ENCODE measurements around the gene KANSL1.
"Not testable (repeated sequence)": the region's sequence is repeated elsewhere in the genome, so short reads cannot be mapped to it uniquely, and the experiment has no call there.

KANSL1 gene

DNA sequence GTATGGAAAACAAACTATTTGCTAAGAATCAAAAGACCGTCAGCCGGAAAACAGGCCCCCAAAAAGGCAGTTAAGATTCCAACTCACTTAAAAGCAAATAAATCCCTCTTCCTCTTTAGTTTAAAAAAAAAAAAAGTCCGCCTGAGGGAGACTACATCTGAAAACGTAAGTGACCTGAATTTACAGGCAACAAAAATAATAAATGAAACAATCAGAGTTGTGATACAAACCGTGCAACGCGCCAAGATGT, 1.1 kb downstream of the KANSL1 start:
- DNase-seq (ENCODE audit: low read depth): no peak

DNA sequence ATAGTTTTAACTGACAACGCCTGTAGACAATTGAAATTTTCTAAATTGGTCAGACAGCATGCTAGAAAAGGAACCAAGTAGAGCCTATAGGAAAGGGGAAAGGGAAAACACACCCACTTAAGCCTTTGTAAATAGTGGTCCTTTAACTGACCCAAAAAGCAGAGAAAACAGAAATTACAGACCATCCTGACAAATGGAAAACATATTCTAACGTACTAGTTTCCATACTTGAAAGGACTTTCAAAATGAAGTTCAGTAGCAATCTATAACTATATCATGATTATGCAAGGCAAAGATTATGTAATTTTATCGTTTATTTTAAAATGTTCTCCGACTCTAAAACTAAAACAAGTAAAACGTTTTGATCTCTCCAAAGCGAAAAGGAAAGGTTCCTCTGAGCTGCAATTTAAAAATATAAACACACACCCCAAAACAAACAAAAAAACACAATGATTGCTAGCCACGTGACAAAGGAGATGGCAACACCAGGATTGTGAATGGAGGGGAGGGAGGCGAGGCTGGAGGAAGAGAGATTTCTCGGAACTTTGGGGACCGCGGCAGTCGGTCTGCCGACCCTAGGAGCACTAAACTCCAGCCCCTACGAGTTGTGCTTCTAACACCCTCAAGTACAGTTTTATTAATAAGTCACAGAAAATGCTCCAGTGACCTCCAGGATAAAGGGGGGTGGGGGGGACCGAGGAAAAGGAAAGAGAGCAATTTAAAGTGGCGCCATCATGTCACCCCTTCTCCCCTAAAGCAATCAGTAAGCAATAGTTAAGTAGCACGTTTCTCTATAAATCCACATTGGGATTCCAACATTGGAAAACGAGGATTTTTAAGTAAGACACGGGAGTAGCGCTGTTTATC, 1.7 kb downstream of the KANSL1 start:
- no peak for DNase-seq (ENCODE audit: low read depth)

DNA sequence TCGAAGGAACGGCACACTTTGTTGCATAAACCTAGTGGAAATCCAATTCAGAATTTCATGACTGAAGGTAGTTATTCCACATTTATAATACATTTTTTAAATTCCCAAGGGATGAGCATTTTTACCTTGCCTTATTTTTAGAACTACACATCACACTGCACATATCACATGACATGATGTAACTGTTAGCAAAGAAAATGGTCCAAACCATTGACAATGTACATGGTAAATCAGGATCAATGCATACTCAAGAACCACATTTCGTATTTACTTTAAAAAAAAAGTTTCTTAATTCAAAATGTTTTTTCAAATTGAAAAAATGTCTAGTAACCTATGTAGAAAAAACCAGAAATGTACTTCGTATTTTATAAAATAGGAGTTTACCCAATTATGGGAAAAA, 2.5 kb downstream of the KANSL1 start:
- no peak for DNase-seq (ENCODE audit: low read depth)

DNA sequence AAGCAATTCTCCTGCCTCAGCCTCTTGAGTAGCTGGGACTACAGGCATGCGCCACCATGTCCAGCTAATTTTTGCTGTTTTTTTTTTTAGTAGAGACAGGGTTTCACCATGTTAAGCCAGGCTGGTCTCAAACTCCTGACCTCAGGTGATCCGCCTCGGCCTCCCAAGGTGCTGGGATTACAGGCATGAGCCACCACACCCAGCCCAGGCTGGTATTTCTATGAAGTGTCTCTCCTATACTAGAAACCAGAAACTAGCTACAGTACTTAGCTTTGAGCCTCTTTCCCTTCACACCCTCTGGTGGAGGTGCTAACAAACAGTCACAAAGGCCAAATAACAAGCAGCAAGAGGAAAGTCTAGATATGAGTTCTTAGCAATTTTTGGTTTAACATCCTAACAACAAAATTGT, 6.4 kb downstream of the KANSL1 start:
- not testable (repeated sequence) for DNase-seq (ENCODE audit: low read depth)

DNA sequence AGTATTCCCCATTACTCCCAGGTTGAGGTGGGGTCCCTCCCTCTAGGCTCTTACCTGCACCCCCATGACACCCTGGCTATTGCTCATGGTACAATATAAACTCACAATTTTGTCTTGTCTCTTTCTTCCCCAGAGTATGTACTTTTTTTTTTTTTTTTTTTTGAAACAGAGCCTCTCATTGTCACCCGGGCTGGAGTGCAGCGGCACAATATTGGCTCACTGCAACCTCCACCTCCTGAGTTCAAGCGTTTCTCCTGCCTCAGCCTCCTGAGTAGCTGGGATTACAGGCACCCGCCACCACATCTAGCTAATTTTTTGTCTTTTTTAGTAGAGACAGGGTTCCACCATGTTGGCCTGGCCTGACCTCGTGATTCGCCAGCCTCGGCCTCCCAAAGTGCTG, 8.5 kb downstream of the KANSL1 start:
- no peak for DNase-seq (ENCODE audit: low read depth)

DNA sequence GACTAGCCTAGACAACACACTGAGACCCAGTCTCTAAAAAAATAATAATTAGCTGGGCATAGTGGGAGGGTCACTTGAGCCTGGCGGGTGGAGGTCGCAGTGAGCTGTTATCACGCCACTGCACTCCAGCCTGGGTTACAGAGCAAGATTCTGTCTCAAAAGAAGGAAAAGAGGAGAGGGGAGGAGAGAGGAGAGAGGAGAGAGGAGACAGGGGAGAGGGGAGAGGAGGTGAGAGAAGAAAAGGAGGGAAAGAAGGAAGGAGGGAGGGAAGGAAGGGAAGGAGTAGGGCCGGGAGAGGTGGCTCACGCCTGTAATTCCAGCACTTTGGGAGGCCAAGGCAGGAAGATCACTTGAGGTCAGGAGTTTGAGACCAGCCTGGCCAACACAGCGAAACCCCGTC, 9.8 kb downstream of the KANSL1 start:
- DNase-seq (ENCODE audit: low read depth): not testable (repeated sequence)

DNA sequence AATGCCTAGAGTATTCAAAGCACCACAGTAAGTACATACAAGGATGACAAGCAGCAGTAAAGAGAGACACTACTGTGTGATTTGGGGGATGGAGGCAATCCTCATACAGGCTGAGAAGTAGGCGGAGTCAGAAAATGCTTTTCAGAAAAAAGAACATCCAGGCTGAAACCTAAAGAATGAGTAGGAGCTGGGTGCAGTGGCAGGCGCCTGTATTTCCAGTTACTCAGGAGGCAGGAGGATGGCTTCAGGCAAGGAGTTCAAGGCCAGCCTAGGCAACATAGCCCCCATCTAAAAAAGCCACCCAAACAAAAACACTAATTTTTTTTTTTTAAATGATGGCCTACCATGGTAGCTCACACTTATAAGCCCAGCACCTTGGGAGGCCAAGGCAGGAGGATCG, 10.3 kb downstream of the KANSL1 start:
- DNase-seq (ENCODE audit: low read depth): no peak

DNA sequence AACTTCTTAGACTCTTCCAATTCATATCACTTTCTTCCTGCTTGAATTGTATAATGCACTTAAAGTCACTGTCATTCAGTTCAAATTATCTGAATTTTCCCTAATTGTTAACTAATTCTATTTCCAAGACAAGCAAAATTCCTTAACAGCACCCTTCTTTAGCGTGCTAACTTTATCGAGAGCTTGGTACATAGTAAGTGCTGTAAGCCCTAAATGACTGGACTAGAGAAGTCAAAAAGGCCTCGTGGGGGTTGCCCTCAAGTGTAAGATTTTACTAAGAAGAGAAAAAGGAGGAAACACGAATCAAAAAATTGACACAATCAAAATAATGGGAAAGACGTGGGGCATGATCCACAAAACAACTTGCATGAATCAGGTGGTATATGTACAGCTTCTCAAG, 11.3 kb downstream of the KANSL1 start:
- DNase-seq (ENCODE audit: low read depth): no peak

DNA sequence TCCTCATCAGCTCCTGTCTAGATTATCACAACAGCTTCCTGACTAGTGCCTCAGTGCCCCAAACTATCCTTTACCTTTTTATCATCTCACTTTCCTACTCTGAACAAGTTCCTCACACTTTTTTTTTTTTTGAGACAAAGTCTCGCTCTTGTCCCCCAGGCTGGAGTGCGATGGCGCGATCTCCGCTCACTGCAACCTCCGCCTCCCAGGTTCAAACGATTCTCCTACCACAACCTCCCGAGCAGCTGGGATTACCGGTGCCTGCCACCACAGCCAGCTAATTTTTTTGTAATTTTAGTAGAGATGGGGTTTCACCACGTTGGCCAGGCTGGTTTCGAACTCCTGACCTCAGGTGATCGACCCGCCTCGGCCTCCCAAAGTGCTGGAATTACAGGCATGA, 11.9 kb downstream of the KANSL1 start:
- not testable (repeated sequence) for DNase-seq (ENCODE audit: low read depth)

DNA sequence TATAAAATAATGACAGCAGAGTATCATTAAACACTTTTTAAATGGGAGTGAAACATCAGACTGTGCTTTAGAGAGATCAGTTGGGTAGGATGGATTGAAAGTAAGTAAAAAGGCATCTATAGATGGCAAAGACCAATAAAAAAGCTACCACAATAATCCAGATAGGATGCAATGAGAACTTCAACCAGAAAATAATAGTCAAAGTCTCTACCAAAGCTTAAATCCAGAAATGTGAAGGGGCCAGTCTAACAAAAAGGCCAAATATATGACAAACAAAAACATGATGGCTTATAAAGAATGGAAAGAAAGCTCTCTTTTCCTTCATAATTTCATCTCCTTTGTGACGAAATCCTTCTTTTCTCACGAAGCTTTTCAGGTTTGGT, 12.3 kb downstream of the KANSL1 start:
- no peak for DNase-seq (ENCODE audit: low read depth)

DNA sequence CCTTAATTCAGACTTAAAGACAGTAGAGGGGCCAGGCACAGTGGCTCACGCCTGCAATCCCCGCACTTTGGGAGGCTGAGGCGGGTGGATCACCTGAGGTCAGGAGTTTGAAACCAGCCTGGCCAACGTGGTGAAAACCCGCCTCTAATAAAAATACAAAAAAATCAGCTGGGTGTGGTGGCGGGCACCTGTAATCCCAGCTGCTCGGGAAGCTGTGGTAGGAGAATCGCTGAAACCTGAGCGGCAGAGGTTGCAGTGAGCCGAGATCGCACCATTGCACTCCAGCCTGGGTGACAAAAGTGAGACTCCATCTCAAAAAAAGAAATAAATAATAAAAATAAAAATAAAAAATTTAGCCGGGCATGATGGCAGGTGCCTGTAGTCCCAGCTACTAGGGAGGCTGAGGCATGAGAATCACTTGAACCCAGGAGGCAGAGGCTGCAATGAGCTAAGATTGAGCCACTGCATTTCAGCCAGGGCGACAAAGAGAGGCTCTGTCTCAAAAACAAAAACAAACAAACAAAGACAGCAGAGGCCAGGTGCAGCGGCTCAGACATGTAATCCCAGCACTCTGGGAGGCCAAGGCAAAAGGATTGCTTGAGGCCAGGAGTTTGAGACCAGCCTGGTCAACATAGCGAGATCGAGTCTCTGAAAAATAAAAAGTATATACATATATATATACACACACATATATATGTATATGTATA, 12.9 kb downstream of the KANSL1 start:
- not testable (repeated sequence) for DNase-seq (ENCODE audit: low read depth)

DNA sequence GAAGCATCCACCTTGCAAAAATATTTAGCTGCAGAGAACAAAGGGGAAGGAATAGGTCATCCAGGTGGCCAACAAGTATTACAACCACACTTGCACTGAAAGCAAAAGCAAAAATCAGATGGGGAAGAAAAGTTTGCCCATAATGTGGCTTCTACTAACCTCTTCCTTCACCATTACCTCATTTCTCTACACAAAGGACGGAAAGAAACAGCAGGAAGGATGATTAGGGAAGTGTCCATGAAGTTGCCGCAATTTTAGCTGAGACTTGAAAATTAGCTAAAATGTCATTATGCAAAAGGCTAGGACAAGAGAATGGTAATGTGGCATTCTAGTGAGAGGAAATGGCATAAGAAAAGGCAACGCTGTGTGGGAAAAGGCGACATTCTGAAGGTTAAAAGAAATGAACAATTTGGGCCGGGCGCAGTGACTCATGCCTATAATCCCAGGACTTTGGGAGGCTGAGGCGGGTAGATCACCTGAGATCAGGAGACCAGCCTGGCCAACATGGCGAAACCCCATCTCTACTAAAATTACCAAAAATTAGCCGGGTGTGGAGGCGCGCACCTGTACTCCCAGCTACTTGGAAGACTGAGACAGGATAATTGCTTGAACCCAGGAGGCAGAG, 13.7 kb downstream of the KANSL1 start:
- no peak for DNase-seq (ENCODE audit: low read depth)

DNA sequence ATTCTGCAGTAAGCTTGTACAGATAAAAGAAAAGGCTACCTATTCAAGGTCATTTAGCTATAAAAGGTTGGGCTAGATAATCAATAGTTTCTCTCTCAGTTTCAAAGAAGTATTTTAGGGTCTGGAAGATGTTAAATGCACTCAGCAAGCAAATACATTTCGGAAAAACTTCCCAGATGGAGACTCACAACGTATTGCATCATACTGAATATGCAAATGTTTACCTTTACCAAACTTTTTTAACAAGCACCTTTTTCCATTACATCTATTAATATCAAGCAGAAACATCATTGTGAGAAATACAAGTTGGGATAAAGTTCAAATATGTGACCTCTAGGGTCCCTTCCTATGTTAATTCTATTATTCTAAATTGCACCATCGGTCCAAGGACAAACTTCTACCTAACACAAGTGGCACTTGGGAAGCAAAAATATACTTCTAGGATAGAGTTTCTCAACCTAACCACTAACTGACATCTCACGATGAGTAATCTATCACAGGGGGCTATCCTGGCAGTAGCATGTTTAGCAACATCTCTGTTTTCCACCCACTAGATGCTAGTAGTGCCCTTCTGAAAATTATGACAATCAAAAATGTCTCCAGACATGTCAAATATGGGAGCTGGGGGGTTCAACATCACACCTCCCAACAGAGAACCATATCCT, 14.5 kb downstream of the KANSL1 start:
- DNase-seq (ENCODE audit: low read depth): no peak

DNA sequence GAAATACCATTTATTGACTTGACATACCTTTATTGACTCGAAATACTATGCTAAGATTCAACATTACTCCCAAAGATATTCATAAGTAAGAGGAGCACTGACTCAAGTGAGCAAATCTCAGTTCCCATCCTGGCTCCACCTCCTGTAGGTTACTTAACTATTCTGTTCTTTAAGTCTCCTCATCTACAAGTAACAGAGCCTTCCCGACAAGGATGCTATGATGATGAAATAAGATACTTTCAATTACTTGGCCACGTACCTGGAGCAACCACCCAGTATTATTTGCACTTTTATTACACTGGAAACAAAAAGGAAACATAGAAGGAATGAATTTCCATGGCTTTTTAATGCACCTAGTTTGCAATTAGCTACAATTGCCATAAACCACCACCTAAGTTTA, 16.3 kb downstream of the KANSL1 start:
- no peak for DNase-seq (ENCODE audit: low read depth)

DNA sequence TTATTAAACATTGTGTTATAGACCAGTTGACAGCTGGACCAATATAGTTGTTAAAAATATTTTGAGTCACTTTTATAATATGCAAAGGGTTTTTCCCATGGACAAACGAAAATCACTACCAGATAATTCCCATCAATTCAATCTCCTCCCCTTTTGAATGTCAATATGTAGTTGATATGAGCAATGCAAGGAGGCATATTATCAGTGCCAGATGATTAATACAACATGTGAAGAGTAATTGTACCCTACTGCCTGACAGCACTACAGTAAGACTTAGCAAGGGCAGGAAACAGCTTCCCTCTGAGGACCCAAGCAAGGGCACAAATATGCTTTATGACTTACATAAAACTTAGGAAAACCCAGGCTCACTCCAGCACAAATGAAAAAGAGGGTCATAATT, 17.3 kb downstream of the KANSL1 start:
- DNase-seq (ENCODE audit: low read depth): no peak

DNA sequence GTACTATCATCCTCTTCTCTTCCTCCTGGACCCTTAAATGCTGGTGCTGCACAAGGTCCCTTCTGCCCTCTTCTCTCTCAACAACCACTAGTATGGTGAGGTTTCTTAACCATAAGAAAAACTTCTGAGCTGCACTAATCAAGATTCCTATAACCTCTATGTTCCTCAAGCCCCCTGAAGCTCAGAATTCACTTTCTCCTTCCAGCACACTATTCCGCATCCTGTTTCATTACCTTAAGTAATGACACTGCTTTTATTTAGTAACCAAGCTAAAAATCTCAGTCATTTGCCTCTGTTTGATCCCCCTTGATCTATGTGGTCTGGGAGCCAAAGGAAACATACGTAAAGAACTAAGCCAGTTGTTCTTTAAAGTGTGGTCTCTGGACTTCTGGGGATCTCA, 20.1 kb downstream of the KANSL1 start:
- DNase-seq (ENCODE audit: low read depth): no peak

DNA sequence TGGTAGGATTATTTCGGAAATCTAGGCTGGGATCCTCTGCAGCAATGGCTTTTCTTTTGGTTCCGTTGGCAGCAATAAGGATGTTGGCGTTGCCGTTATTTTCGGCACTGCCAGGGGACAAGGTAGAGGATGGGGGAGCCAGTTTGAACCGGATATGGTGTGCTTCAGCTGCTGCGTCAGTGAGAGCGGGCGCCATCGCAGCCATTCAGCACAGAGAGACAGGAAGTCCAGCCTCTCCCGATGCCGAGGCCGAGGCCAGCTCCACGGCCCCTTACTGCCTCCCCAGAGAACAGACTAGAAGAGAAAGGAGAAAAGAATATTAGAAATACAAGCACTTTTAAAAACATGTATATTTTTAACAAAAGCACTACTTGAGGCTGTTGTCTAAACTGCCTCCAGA, 21.3 kb downstream of the KANSL1 start:
- no peak for DNase-seq (ENCODE audit: low read depth)

DNA sequence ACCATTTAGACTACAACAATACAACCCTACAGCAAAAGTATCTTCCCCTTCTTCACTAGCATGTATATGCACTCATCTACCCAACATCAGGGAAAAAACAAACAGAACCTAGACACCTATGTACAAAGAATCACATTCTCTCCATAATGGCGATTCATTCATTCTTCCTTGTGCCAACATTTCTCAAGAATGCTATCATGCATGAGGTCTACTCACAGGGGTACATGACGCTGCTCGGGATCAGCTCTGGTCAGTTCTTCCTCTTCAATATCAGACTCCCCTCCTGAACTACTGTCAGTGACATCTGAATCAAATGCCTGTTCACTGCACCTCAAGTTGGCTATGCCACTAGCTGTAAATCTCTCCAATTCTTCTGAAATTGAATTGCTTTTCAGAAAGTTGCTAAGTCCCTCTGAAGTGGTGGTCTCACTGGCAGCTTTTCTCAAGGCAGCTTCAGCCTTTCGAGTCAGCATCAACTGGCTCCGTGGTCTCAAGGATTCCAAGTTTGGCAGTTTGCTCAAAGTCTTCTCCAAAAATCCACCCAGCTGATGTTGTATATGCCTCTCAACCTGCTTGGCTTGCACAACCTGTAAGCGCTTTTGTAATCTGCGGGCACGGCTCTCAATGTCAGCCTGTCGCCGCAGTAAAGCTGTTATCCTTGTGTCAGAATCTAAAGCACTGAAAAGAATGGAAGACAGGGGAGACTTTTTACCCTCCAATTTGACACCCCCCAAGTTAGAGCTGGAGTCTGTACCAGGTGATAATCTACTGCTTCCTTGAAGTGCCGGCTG, 22.4 kb downstream of the KANSL1 start:
- no peak for DNase-seq (ENCODE audit: low read depth)

DNA sequence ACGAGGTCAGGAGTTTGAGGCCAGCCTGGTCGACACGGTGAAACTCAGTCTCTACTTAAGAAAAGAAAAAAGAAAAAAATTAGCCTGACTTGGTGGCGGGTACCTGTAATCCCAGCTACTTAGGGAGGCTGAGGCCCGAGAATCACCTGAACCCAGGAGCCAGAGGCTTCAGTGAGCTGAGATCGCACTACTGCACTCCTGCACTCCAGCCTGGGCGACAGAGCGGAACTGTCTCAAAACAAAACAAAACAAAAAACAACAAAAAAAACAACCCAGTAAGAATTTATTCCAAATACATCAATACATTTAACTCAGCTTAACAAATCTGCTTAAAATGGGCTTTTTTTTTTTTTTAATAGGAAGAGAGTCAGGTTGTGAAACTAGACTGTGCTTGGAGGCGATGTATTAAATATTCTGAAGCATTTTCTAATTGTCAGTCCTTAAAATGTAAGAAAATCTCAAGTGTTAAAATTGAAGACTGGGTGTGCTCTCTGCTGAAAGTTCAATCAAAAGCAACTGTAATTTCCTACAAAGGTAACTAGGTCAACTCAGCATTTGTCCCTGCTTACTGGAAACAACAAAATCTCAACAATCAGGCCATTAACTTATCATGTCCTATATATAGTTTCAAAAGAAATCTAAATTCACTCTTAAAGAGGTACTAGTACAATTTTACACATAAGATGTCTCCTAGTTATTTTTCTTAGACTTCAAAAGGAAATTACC, 23.2 kb downstream of the KANSL1 start:
- DNase-seq (ENCODE audit: low read depth): no peak

DNA sequence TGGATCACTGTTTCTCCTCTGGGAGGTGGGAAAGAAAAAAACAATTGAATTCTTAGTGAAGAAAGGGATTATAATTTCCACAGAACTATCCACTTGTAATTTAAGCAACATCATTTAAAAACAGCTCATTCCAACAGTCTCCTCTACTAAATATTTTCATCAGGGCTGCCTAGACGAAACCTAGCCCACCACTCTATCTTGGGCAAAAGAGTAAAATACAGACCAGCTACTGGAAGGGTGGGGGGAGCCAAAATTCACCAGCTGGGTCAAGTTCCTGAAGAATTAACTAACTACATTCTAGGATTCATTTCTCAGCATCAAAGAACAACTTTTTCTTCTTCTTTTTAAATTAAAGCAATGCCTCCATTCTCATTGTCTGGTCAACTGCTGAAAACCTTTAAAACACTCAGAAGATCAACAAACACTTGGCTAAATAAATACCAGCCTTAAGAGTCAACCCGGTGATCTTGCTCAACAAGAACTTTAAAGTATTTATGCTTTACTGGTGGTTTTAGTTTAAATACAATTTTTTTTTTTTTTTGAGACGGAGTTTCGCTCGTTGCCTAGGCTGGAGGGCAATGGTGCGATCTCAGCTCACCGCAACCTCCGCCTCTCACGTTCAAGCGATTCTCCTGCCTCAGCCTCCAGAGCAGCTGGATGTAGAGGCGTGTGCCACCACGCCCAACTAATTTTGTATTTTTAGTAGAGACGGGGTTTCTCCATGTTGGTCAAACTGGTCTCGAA, 25.2 kb downstream of the KANSL1 start:
- DNase-seq (ENCODE audit: low read depth): no peak

DNA sequence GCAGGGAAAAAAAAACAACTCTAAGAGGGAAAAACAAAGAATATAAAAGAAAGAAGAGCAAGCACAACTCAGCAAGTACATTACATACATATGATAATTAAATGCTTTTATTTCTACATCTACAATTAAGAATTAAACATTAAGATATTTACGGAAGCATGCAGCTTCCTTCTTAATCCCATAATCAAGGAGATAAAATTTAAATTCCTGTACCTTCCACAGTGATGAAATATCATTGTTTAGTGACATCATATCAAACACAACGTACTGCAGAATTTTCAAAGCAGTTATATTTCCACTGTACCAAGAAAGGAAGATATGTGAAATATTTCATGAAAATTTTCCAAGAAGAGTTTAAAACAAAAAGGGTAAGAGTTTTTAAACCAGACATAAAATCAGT, 26.0 kb downstream of the KANSL1 start:
- no peak for DNase-seq (ENCODE audit: low read depth)

Data from stimulated activated CD8-positive, alpha-beta memory T cell treated with anti-CD3 and anti-CD28 coated beads, Interleukin-15, amount 100 ng/mL, for 1 hour (primary cell).